ENCODE measurements around the gene CD7.

GRCh38 chr17:82269882-82270500 is 47.4 kb downstream of the CD7 start:
- no peak for TF ChIP-seq CTCF (conservative IDR thresholded peaks at IDR 0.05; ENCODE audit: low read depth, low read length)
- no peak for TF ChIP-seq EZH2 (IDR thresholded peaks at IDR 0.05; ENCODE audit: borderline replicate concordance, low read depth, low read length, poor library complexity, severe bottlenecking)

Data from A673 (cell line).